Activated CD8-positive, alpha-beta T cell treated with anti-CD3 and anti-CD28 coated beads for 36 hours (primary cell): ENCODE data around the gene SLC38A10. TPM values are rescaled to one million over a fixed set of nuclear protein-coding genes. Genes with fewer than 3 reads are reported as not detected.

Experiments used
- ATAC-seq: fragments of 200-7000 bp; cut with Tn5 transposase; one replicate; pipeline ENCODE4 v1.10.0; 2021; ENCODE audit warnings: mild to moderate bottlenecking, moderate library complexity
- CTCF ChIA-PET: fragments of 350-600 bp; sonication (Branson Sonifier 250); formaldehyde crosslinking; loops from one replicate; lab custom pipeline; 2021; ENCODE audit warnings: antibody characterized with exemption; lab: Charles Lee
- POLR2A ChIA-PET: fragments of 350-600 bp; sonication (Branson Sonifier 250); formaldehyde crosslinking; loops from one replicate; lab custom pipeline; 2021; ENCODE audit warnings: antibody characterized with exemption; lab: Charles Lee
- DNase-seq: peaks from one replicate; pipeline ENCODE4 v3.0.0-alpha.2; 2020
- H3K27ac Mint-ChIP-seq: one replicate; pipeline ENCODE4 v1.8.0; 2021; ENCODE audit warnings: mild to moderate bottlenecking, mixed read lengths
- H3K27me3 Mint-ChIP-seq: one replicate; pipeline ENCODE4 v1.8.0; 2021; ENCODE audit warnings: mixed read lengths
- H3K36me3 Mint-ChIP-seq: one replicate; pipeline ENCODE4 v1.8.0; 2021; ENCODE audit warnings: low read depth, mixed read lengths
- H3K4me1 Mint-ChIP-seq: one replicate; pipeline ENCODE4 v1.8.0; 2021; ENCODE audit warnings: low read depth, mixed read lengths
- H3K4me3 Mint-ChIP-seq: one replicate; pipeline ENCODE4 v1.8.0; 2021; ENCODE audit warnings: mild to moderate bottlenecking, moderate library complexity, mixed read lengths
- H3K9me3 Mint-ChIP-seq: one replicate; pipeline ENCODE4 v1.8.0; 2021; ENCODE audit warnings: mixed read lengths
- intact Hi-C: fragments of 100-400 bp; cut with micrococcal nuclease; formaldehyde crosslinking; loops from one replicate; pipeline ENCODE4 v1.10.0; 2022
- total RNA-seq, 2 experiments: library from RNA; stranded (reverse); gene quantifications; one replicate each; pipeline ENCODE4 v1.2.3, GENCODE V29; 2021
- TF ChIP-seq, protein P1 (sequence below): fragments of 200-600 bp; IDR thresholded peaks from one replicate; pipeline ENCODE4 v1.8.0; 2022; ENCODE audit warnings: antibody characterized with exemption, mild to moderate bottlenecking

SLC38A10 gene
- total RNA-seq, 2 experiments from 2014 or later: 42.7 to 45.4 TPM

DNA sequence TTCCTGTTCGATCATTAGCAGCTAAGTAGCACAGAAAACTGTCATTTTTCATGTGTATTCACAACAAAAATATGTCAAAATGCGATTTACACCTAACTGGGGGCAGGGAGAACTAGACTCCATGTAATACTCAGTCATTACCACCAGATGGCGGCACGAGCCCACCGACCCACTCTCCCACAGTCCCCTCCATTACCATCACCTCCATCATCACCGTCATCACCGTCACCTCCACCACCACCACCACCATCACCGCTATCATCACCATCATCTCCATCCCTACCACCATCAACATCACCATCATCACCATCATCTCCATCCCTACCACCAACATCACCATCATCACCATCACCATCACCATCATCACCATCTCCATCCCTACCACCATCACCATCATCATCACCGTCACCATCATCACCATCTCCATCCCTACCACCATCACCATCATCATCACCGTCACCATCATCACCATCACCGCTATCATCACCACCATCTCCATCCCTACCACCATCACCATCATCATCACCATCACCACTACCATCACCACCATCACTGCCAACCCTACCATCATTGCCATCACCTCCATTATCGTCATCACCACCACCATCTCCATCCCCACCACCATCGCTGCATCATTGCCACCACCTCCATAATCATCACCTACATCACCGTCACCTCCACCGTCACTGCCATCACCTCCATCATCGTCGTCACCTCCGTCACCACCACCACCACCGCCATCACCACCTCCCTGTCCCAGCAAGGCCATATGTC lies 41.6 kb downstream of the SLC38A10 start:
- Mint-ChIP-seq H3K9me3 (no peaks in the 10 kb centered on the region), H3K4me1 (peaks cover 11% of the 10 kb centered on the region), H3K27ac (no peak overlapping the region), H3K4me3 (no peak overlapping the region), H3K27me3 (no peaks in the 10 kb centered on the region), H3K36me3 (peaks cover 11% of the 10 kb centered on the region)
- ATAC-seq (peak; percentile 83), DNase-seq (peak; percentile 69)
- TF ChIP-seq, protein P1, sequence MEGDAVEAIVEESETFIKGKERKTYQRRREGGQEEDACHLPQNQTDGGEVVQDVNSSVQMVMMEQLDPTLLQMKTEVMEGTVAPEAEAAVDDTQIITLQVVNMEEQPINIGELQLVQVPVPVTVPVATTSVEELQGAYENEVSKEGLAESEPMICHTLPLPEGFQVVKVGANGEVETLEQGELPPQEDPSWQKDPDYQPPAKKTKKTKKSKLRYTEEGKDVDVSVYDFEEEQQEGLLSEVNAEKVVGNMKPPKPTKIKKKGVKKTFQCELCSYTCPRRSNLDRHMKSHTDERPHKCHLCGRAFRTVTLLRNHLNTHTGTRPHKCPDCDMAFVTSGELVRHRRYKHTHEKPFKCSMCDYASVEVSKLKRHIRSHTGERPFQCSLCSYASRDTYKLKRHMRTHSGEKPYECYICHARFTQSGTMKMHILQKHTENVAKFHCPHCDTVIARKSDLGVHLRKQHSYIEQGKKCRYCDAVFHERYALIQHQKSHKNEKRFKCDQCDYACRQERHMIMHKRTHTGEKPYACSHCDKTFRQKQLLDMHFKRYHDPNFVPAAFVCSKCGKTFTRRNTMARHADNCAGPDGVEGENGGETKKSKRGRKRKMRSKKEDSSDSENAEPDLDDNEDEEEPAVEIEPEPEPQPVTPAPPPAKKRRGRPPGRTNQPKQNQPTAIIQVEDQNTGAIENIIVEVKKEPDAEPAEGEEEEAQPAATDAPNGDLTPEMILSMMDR: peak; percentile 85
- intact Hi-C loops: loop anchor here (5.0 kb wide), 1 partner anchor 229 kb away; no protein-coding TSS in a partner anchor
- ChIA-PET CTCF (interaction anchor here (0.6 to 2.3 kb wide), 19 partner anchors 9 to 347 kb away, joined by 3 to 21 read pairs (median 3); partner anchors contain the start of gene SLC38A10), POLR2A (interaction anchor here (0.7 to 1.4 kb wide), 2 partner anchors 26 to 36 kb away, joined by 3 read pairs; no protein-coding TSS in a partner anchor)

- Mint-ChIP-seq H3K9me3 (no peaks in the 10 kb centered on the region), H3K4me3 (no peak overlapping the region), H3K36me3 (peaks cover 11% of the 10 kb centered on the region), H3K27ac (no peak overlapping the region), H3K4me1 (peaks cover 11% of the 10 kb centered on the region), H3K27me3 (no peaks in the 10 kb centered on the region)
- DNase-seq (no peak), ATAC-seq (peak; percentile 4)
- intact Hi-C loops: loop anchor here (5.0 kb wide), 1 partner anchor 229 kb away; no protein-coding TSS in a partner anchor
- CTCF ChIA-PET: interaction anchor here (0.6 to 2.3 kb wide), 15 partner anchors 10 to 347 kb away, joined by 3 to 21 read pairs (median 3); partner anchors contain the start of gene SLC38A10
- TF ChIP-seq, protein P1: no peak
- POLR2A ChIA-PET: interaction anchor here (0.7 to 1.4 kb wide), 2 partner anchors 26 to 36 kb away, joined by 3 read pairs; no protein-coding TSS in a partner anchor
Observed at GRCh38 chr17:81252987-81253329, 42.1 kb downstream of the SLC38A10 start.

- TF ChIP-seq, protein P1: no peak
- DNase-seq: no peak
- ATAC-seq: no peak
- intact Hi-C loops: loop anchor here (5.0 kb wide), 1 partner anchor 230 kb away; no protein-coding TSS in a partner anchor
- H3K27me3 Mint-ChIP-seq: no peaks in the 10 kb centered on the region
- no peak overlapping the region for H3K27ac Mint-ChIP-seq
- H3K9me3 Mint-ChIP-seq: no peaks in the 10 kb centered on the region
- CTCF ChIA-PET: interaction anchor here (0.6 to 2.3 kb wide), 15 partner anchors 10 to 348 kb away, joined by 3 to 21 read pairs (median 3); partner anchors contain the start of gene SLC38A10
- H3K4me3 Mint-ChIP-seq: no peak overlapping the region
- peaks cover 11% of the 10 kb centered on the region for H3K36me3 Mint-ChIP-seq
- peaks cover 11% of the 10 kb centered on the region for H3K4me1 Mint-ChIP-seq
- POLR2A ChIA-PET: interaction anchor here (0.7 to 1.4 kb wide), 2 partner anchors 25 to 37 kb away, joined by 3 read pairs; no protein-coding TSS in a partner anchor
Observed at GRCh38 chr17:81252326-81252986, 42.7 kb downstream of the SLC38A10 start.

GRCh38 chr17:81251709-81252301 lies 43.3 kb downstream of the SLC38A10 start:
- peak; percentile 40 for DNase-seq
- no peak for ATAC-seq
- no peaks in the 10 kb centered on the region for H3K27me3 Mint-ChIP-seq
- intact Hi-C loops: loop anchor here (5.0 kb wide), 1 partner anchor 230 kb away; no protein-coding TSS in a partner anchor
- TF ChIP-seq, protein P1: no peak
- H3K4me1 Mint-ChIP-seq: peaks cover 11% of the 10 kb centered on the region
- peaks cover 11% of the 10 kb centered on the region for H3K36me3 Mint-ChIP-seq
- no peak overlapping the region for H3K4me3 Mint-ChIP-seq
- POLR2A ChIA-PET: interaction anchor here (0.5 to 1.4 kb wide), 2 partner anchors 25 to 332 kb away, joined by 3 read pairs; no protein-coding TSS in a partner anchor
- CTCF ChIA-PET: interaction anchor here (1.2 to 1.3 kb wide), 2 partner anchors 16 to 233 kb away, joined by 3 to 4 read pairs; no protein-coding TSS in a partner anchor
- H3K9me3 Mint-ChIP-seq: no peaks in the 10 kb centered on the region
- H3K27ac Mint-ChIP-seq: no peak overlapping the region
